CD4-positive, alpha-beta memory T cell (primary cell): Measurements from ENCODE around the gene DENND11. TPM values are rescaled to one million over a fixed set of nuclear protein-coding genes. Genes with fewer than 3 reads are reported as not detected.
A peak's percentile ranks its signal among the peaks of the same experiment; 100 is the strongest.

Source experiments
- CTCF ChIA-PET: fragments of 350-600 bp; sonication (Branson Sonifier 250); formaldehyde crosslinking; loops from one replicate; lab custom pipeline; 2021; ENCODE audit warnings: inconsistent platforms; ENCODE audit not compliant: partially characterized antibody; lab: Charles Lee
- POLR2A ChIA-PET: fragments of 350-600 bp; sonication (Branson Sonifier 250); formaldehyde crosslinking; loops from one replicate; lab custom pipeline; 2021; ENCODE audit not compliant: partially characterized antibody; lab: Charles Lee
- DNase-seq, 5 donors: peaks; one replicate each; pipeline versions ENCODE4 v3.0.0 to v3.0.0-alpha.2; 2020 to 2022; ENCODE audit warnings: mixed read lengths in 1 of 5
- H3K27ac ChIP-seq: one replicate; pipeline ENCODE4 v1.7.0; 2013; ENCODE audit warnings: low read depth, low read length
- H3K27me3 ChIP-seq: 2 replicates; pipeline ENCODE4 v1.7.0; 2013; ENCODE audit warnings: mild to moderate bottlenecking, low read length, moderate library complexity; ENCODE audit not compliant: insufficient read depth
- H3K36me3 ChIP-seq: 2 replicates; pipeline ENCODE4 v1.7.0; 2013; ENCODE audit warnings: mild to moderate bottlenecking, low read length, moderate library complexity; ENCODE audit not compliant: insufficient read depth
- H3K4me1 ChIP-seq: 2 replicates; pipeline ENCODE4 v1.7.0; 2013; ENCODE audit warnings: mild to moderate bottlenecking, low read length, moderate library complexity; ENCODE audit not compliant: insufficient read depth
- H3K4me3 ChIP-seq, 2 donors: one replicate each; pipeline ENCODE4 v1.7.0; 2013; ENCODE audit warnings: low read length in 2 of 2, mild to moderate bottlenecking in 1 of 2
- H3K9me3 ChIP-seq, 2 donors: one replicate each; pipeline ENCODE4 v1.7.0; 2013; ENCODE audit warnings: low read length in 2 of 2, control low read depth in 1 of 2; ENCODE audit not compliant: control insufficient read depth in 1 of 2
- H3K27ac Mint-ChIP-seq, 7 donors: one replicate each; pipeline ENCODE4 v1.8.0; 2020 to 2021; ENCODE audit warnings: mixed read lengths in 7 of 7, mild to moderate bottlenecking in 6 of 7, inconsistent platforms in 3 of 7, moderate library complexity in 3 of 7
- H3K27me3 Mint-ChIP-seq, 2 donors: one replicate each; pipeline ENCODE4 v1.8.0; 2020 to 2021; ENCODE audit warnings: mixed read lengths in 2 of 2
- H3K36me3 Mint-ChIP-seq, 2 donors: one replicate each; pipeline ENCODE4 v1.8.0; 2020 to 2021; ENCODE audit warnings: mixed read lengths in 2 of 2, inconsistent platforms in 1 of 2, mild to moderate bottlenecking in 1 of 2
- H3K4me1 Mint-ChIP-seq, 4 donors: one replicate each; pipeline ENCODE4 v1.8.0; 2020 to 2021; ENCODE audit warnings: mixed read lengths in 4 of 4, mild to moderate bottlenecking in 1 of 4
- H3K4me3 Mint-ChIP-seq, 8 donors: one replicate each; pipeline ENCODE4 v1.8.0; 2020 to 2021; ENCODE audit warnings: mixed read lengths in 8 of 8, mild to moderate bottlenecking in 7 of 8, moderate library complexity in 6 of 8, inconsistent platforms in 3 of 8
- H3K9me3 Mint-ChIP-seq, 8 donors: one replicate each; pipeline ENCODE4 v1.8.0; 2020 to 2021; ENCODE audit warnings: mixed read lengths in 8 of 8, mild to moderate bottlenecking in 5 of 8, inconsistent platforms in 3 of 8, moderate library complexity in 1 of 8
- intact Hi-C: fragments of 100-400 bp; cut with micrococcal nuclease; formaldehyde crosslinking; loops from one replicate; pipeline ENCODE4 v1.15.1; 2023
- polyA plus RNA-seq, 2 donors: library from polyadenylated mRNA; unstranded; fragments of 300-500 nt; fragmentation: Illumina TruSeq; gene quantifications; one replicate each; pipeline ENCODE4 v1.2.3, GENCODE V29; 2021
- total RNA-seq, 2 experiments: library from RNA; stranded (reverse); gene quantifications; one replicate each; pipeline ENCODE4 v1.2.3, GENCODE V29; 2021

Gene DENND11
- total and polyA plus RNA-seq, 4 experiments from 2014 or later, result 5.0 to 62.9 (median 38.7) TPM

DNA sequence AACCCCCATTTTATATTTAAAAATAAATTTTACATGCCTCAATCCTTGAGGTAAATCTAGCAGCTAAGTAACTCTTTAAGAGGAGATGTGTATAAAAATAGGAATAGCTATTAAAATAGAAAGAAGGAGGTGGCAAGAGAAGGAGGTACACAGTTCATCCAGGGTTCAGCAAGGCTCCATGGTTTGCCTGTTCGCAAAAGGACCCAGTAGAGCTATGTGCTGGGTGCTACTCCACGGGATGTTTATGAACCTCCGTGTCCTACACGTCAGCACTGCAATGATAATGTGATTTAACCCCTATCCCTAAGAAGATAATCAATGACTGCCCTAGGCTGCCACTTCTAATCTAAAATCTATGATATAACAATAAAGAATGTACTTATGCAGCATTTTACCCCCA, 926 bp upstream of the DENND11 start:
- ChIA-PET POLR2A (interaction anchor here (0.7 to 3.8 kb wide), 4 partner anchors 18 to 48 kb away, joined by 3 to 89 read pairs (median 3); partner anchors contain the start of gene SSBP1), CTCF (interaction anchor here (0.6 to 6.5 kb wide), 5 partner anchors 10 to 48 kb away, joined by 3 to 67 read pairs (median 5); partner anchors contain the start of gene SSBP1)
- Mint-ChIP-seq H3K36me3 (peaks cover 0 to 7% of the 10 kb centered on the region in 2 donors), H3K27me3 (peaks cover 0 to 2% of the 10 kb centered on the region in 2 donors), H3K27ac (peak overlapping the region in 4 of 7 donors; percentile 74 to 95 (median 90)), H3K9me3 (peaks cover 0 to 2% (median 0%) of the 10 kb centered on the region in 8 donors), H3K4me3 (peak overlapping the region in 6 of 8 donors; percentile 81 to 91 (median 86)), H3K4me1 (peaks cover 29 to 52% (median 34%) of the 10 kb centered on the region in 4 donors)
- Histone ChIP-seq H3K4me3 (no peak overlapping the region), H3K27me3 (no peaks in the 10 kb centered on the region), H3K36me3 (no peaks in the 10 kb centered on the region), H3K4me1 (peaks cover 34% of the 10 kb centered on the region), H3K9me3 (no peaks in the 10 kb centered on the region), H3K27ac (no peak overlapping the region)
- no peak for DNase-seq
- intact Hi-C loops, result loop anchor here (10.0 kb wide), 1 partner anchor 148 kb away; the partner anchor contains the start of gene AGK

DNA sequence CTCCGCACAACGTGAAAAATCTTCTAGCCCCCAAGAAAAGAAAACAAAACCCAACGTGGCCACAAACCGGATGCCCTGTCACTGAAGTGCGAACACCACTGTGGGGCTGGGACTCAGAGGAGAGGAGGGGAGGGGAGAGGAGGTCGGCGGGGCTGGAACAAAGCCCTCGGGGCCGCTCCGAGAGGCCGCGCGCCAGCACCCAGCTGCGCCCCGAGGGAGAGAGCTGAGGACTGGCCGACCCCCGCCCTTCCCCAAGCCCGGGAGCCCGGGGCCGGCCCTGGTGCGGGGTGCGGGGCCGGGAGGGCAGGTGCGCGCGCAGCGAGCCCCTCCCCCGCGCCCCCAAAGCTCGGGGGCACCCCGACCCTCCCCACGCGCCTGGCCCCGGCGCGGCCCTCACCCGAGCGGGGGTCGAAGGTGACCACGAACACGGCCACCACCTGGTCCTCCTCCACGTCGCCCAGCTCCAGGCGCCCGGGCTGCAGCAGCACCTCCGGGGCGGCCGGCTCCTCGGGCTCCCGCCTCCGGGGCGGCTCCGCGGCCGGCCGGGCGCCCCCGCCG, 398 bp downstream of the DENND11 start:
- no peaks in the 10 kb centered on the region for H3K9me3 ChIP-seq
- peaks cover 44% of the 10 kb centered on the region for H3K4me1 ChIP-seq
- H3K4me3 ChIP-seq, result peak overlapping the region in 1 of 2 donors; percentile 57
- Mint-ChIP-seq H3K9me3 (peaks cover 0 to 2% (median 0%) of the 10 kb centered on the region in 8 donors), H3K4me1 (peaks cover 36 to 65% (median 47%) of the 10 kb centered on the region in 4 donors), H3K27ac (peak overlapping the region; percentile 87 to 95 (median 93)), H3K27me3 (peaks cover 0 to 2% of the 10 kb centered on the region in 2 donors), H3K36me3 (peaks cover 1 to 11% of the 10 kb centered on the region in 2 donors), H3K4me3 (peak overlapping the region; percentile 87 to 94 (median 90))
- ChIA-PET POLR2A (interaction anchor here (0.6 to 3.8 kb wide), 15 partner anchors 8 to 687 kb away, joined by 3 to 89 read pairs (median 4); partner anchors contain the start of genes MRPS33 and SSBP1), CTCF (interaction anchor here (0.6 to 6.5 kb wide), 6 partner anchors 34 to 85 kb away, joined by 3 to 67 read pairs (median 3); partner anchors contain the start of gene SSBP1)
- no peaks in the 10 kb centered on the region for H3K27me3 ChIP-seq
- intact Hi-C loops, result loop anchor here (1.0 to 10.0 kb wide), 2 partner anchors 37 to 147 kb away; partner anchors contain the start of genes AGK and SSBP1
- no peaks in the 10 kb centered on the region for H3K36me3 ChIP-seq
- peak overlapping the region; percentile 74 for H3K27ac ChIP-seq
- DNase-seq, result peak; percentile 77 to 88 (median 79)

DNA sequence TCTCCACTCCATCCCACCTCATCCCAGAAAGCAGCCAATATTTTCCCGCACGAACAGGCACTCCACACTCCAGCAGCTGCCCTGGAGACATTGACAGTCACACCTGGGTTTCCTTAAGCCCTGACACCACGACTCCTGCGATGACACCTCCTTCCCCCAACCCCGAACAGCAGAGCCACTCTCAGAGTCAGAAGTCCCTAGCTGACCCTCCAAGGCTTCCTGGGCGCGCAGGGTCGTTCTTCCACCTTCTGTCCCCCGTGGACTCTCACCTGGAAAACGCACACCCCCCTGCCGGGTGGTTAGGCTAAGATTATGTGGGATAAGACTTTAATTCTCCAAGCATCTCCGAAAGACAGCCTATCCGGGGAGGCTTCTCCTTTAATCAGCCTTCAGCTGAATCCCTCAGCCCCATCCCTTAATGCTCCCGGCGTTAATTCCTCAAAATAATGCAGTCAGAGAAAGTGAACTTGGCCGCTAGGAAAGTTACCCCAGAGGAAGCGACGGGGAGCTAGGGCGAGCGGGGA, 1.1 kb downstream of the DENND11 start:
- H3K4me1 ChIP-seq, result peaks cover 44% of the 10 kb centered on the region
- peak overlapping the region; percentile 49 to 56 for H3K4me3 ChIP-seq
- Mint-ChIP-seq H3K27ac (peak overlapping the region; percentile 63 to 95 (median 93)), H3K9me3 (peaks cover 0 to 2% (median 0%) of the 10 kb centered on the region in 8 donors), H3K4me3 (peak overlapping the region; percentile 87 to 94 (median 90)), H3K36me3 (peaks cover 4 to 14% of the 10 kb centered on the region in 2 donors), H3K27me3 (peaks cover 0 to 2% of the 10 kb centered on the region in 2 donors), H3K4me1 (peaks cover 42 to 70% (median 52%) of the 10 kb centered on the region in 4 donors)
- peak overlapping the region; percentile 58 for H3K27ac ChIP-seq
- intact Hi-C loops, result loop anchor here (1.0 to 10.0 kb wide), 2 partner anchors 37 to 146 kb away; partner anchors contain the start of genes AGK and SSBP1
- no peaks in the 10 kb centered on the region for H3K9me3 ChIP-seq
- H3K36me3 ChIP-seq, result no peaks in the 10 kb centered on the region
- H3K27me3 ChIP-seq, result no peaks in the 10 kb centered on the region
- POLR2A ChIA-PET, result interaction anchor here (0.6 to 3.8 kb wide), 14 partner anchors 9 to 686 kb away, joined by 3 to 89 read pairs (median 4); partner anchors contain the start of genes MRPS33 and SSBP1
- CTCF ChIA-PET, result interaction anchor here (0.6 to 6.5 kb wide), 6 partner anchors 35 to 85 kb away, joined by 3 to 67 read pairs (median 3); partner anchors contain the start of gene SSBP1
- DNase-seq, result peak in 3 of 5 donors; percentile 3 to 43 (median 7)

DNA sequence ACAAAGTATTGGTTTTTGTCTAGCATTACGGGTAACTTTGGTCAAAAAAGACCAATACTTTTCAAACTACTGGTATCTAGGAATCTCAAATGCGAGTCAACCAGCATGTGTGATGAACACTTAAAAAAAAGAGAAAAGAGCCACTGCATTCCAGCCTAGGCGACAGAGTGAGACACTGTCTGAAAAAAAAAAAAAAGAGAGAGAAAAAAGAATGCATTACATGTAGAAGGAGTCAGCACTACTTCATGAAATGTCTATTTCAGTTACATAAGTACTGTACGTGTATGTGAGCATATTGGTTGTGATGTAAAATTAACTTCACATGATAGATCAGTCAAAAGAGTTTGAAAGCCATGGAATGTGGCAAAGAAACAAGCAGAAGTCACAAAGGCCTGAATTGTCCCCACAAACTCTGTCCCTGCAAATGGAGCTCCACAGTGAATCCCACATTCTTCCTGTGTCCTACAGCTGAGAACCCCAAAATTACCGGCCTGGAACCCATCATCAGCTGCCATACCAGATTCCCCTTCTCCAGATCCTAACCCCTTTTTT, 1.6 kb downstream of the DENND11 start:
- intact Hi-C loops, result loop anchor here (10.0 kb wide), 1 partner anchor 146 kb away; the partner anchor contains the start of gene AGK
- H3K27me3 Mint-ChIP-seq, result peaks cover 0 to 2% of the 10 kb centered on the region in 2 donors
- no peak for DNase-seq
- H3K27ac Mint-ChIP-seq, result peak overlapping the region; percentile 80 to 95 (median 93)
- Histone ChIP-seq H3K36me3 (no peaks in the 10 kb centered on the region), H3K4me1 (peaks cover 44% of the 10 kb centered on the region), H3K9me3 (no peaks in the 10 kb centered on the region), H3K27me3 (no peaks in the 10 kb centered on the region), H3K4me3 (peak overlapping the region in 1 of 2 donors; percentile 56), H3K27ac (peak overlapping the region; percentile 58)
- peaks cover 4 to 14% of the 10 kb centered on the region in 2 donors for H3K36me3 Mint-ChIP-seq
- ChIA-PET POLR2A (interaction anchor here (1.1 to 3.8 kb wide), 5 partner anchors 9 to 686 kb away, joined by 3 to 89 read pairs (median 4); partner anchors contain the start of genes MRPS33 and SSBP1), CTCF (interaction anchor here (1.0 to 6.5 kb wide), 4 partner anchors 35 to 49 kb away, joined by 3 to 67 read pairs (median 10); partner anchors contain the start of gene SSBP1)
- H3K4me1 Mint-ChIP-seq, result peaks cover 45 to 73% (median 55%) of the 10 kb centered on the region in 4 donors
- peaks cover 0 to 2% (median 0%) of the 10 kb centered on the region in 8 donors for H3K9me3 Mint-ChIP-seq
- H3K4me3 Mint-ChIP-seq, result peak overlapping the region; percentile 87 to 94 (median 90)

DNA sequence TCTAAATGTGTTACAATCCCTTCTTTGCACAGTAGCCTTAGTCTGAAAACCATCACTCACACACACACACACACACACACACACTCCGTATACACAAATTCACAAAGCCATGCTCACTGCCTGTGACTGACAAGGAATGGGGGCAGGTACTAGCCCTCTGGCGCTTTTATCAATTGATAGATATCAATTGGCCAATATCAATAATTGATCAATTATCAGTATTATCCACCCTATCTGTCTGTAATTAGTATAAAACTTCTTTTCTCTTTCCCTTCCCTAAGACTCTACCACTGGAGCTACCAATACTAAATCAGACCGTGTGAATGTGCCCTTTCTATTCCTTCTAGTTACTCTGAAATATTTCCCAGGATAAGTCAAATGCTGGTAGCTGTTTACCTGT, 2.1 kb downstream of the DENND11 start:
- Mint-ChIP-seq H3K27me3 (peaks cover 0 to 2% of the 10 kb centered on the region in 2 donors), H3K9me3 (peaks cover 0 to 2% (median 0%) of the 10 kb centered on the region in 8 donors), H3K4me3 (peak overlapping the region; percentile 87 to 94 (median 90)), H3K36me3 (peaks cover 4 to 14% of the 10 kb centered on the region in 2 donors), H3K4me1 (peaks cover 48 to 77% (median 59%) of the 10 kb centered on the region in 4 donors), H3K27ac (peak overlapping the region; percentile 80 to 95 (median 93))
- peaks cover 44% of the 10 kb centered on the region for H3K4me1 ChIP-seq
- intact Hi-C loops, result loop anchor here (10.0 kb wide), 1 partner anchor 145 kb away; the partner anchor contains the start of gene AGK
- no peak overlapping the region for H3K4me3 ChIP-seq
- no peaks in the 10 kb centered on the region for H3K36me3 ChIP-seq
- H3K9me3 ChIP-seq, result no peaks in the 10 kb centered on the region
- H3K27me3 ChIP-seq, result no peaks in the 10 kb centered on the region
- DNase-seq, result no peak
- H3K27ac ChIP-seq, result no peak overlapping the region
- POLR2A ChIA-PET, result interaction anchor here (3.8 kb wide), 1 partner anchor 38 kb away, joined by 89 read pairs; the partner anchor contains the start of gene SSBP1
- CTCF ChIA-PET, result interaction anchor here (3.7 to 6.5 kb wide), 2 partner anchors 36 to 45 kb away, joined by 16 to 67 read pairs; partner anchors contain the start of gene SSBP1

DNA sequence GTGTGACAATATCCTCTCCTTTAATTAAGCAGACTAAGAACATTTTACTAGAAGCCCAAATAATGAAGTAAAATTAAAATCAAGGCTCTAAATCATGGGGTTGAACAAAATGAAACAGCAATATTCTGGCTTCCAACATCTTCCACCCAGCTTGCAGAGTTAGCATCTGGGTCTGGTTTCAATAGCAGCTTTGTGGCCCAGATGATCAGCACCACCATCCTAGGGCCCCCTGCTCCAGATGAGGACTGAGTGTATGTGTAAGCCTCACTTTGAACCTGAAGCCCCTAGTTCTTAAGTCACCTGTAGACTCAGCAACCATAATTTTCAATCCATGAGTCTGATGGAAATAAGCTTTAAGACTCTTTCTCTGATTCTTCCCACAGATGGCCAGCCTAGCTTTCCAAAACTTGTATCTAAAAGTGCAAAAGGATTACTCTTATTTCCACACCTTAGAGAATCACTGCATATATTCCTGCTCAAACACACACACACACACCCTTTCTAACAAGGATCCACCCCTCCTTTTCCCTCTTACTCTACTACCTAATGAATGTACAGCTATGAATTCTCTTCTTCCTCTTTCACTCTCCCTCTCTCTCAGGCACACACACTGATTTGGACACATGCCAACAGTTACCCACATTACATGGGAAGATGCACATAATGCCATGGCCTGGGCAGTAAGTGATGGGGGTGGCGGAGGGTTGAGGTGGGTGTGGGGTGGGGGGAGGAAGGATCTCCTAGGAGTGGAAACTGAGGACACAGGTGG, 3.5 kb downstream of the DENND11 start:
- intact Hi-C loops, result no loop called here
- Mint-ChIP-seq H3K27ac (peak overlapping the region in 4 of 7 donors; percentile 5 to 70 (median 58)), H3K9me3 (peaks cover 0 to 2% (median 0%) of the 10 kb centered on the region in 8 donors), H3K4me3 (peak overlapping the region in 5 of 8 donors; percentile 1 to 18 (median 8)), H3K27me3 (no peaks in the 10 kb centered on the region), H3K36me3 (peaks cover 9 to 16% of the 10 kb centered on the region in 2 donors), H3K4me1 (peaks cover 56 to 80% (median 66%) of the 10 kb centered on the region in 4 donors)
- POLR2A ChIA-PET, result interaction anchor here (0.8 kb wide), 1 partner anchor 39 kb away, joined by 4 read pairs; the partner anchor contains the start of gene SSBP1
- Histone ChIP-seq H3K27me3 (no peaks in the 10 kb centered on the region), H3K27ac (no peak overlapping the region), H3K36me3 (no peaks in the 10 kb centered on the region), H3K4me3 (no peak overlapping the region), H3K9me3 (no peaks in the 10 kb centered on the region), H3K4me1 (peaks cover 44% of the 10 kb centered on the region)
- DNase-seq, result no peak
- CTCF ChIA-PET, result interaction anchor here (0.7 to 6.5 kb wide), 2 partner anchors 37 to 44 kb away, joined by 3 to 67 read pairs; partner anchors contain the start of gene SSBP1
